Astrocyte of the cerebellum (primary cell): Measurements from ENCODE around the gene CXCL17.

ENCODE experiments used
- DNase-seq: peaks from one replicate; pipeline ENCODE4 v3.0.0-alpha.2; 2011; ENCODE audit warnings: low read depth
- H3K4me3 ChIP-seq: 2 replicates; pipeline ENCODE4 v1.5.1; 2011; ENCODE audit warnings: mild to moderate bottlenecking, low read depth, low read length, moderate library complexity
- CTCF ChIP-seq: IDR thresholded peaks from 2 replicates; pipeline ENCODE4 v1.5.1; 2012; ENCODE audit warnings: low read length, low read depth, moderate library complexity, mild to moderate bottlenecking; ENCODE audit errors: missing control alignments
- in situ Hi-C: cut with HindIII; loops from 2 replicates; pipeline ENCODE4 v1.10.0; 2017; ENCODE audit warnings: low sequenced_read_pairs

CXCL17 gene

GRCh38 chr19:42479736-42480135, 37.0 kb upstream of the CXCL17 start:
- in situ Hi-C loops, result no loop called here
- TF ChIP-seq CTCF, result no peak
- no peak for DNase-seq
- H3K4me3 ChIP-seq, result no peak overlapping the region

GRCh38 chr19:42478765-42479311, 36.1 kb upstream of the CXCL17 start:
- no peak for DNase-seq
- in situ Hi-C loops, result no loop called here
- H3K4me3 ChIP-seq, result no peak overlapping the region
- TF ChIP-seq CTCF, result no peak

GRCh38 chr19:42477933-42478332, 35.2 kb upstream of the CXCL17 start:
- DNase-seq, result no peak
- no peak for TF ChIP-seq CTCF
- no peak overlapping the region for H3K4me3 ChIP-seq
- in situ Hi-C loops, result no loop called here

- no peak for DNase-seq
- H3K4me3 ChIP-seq, result no peak overlapping the region
- TF ChIP-seq CTCF, result no peak
- in situ Hi-C loops, result no loop called here
Measured at GRCh38 chr19:42477117-42477516, 34.4 kb upstream of the CXCL17 start.

- H3K4me3 ChIP-seq, result no peak overlapping the region
- no peak for TF ChIP-seq CTCF
- DNase-seq, result no peak
- in situ Hi-C loops, result no loop called here
Measured at GRCh38 chr19:42475366-42475765, 32.6 kb upstream of the CXCL17 start.

GRCh38 chr19:42474743-42475142, 32.0 kb upstream of the CXCL17 start:
- in situ Hi-C loops, result no loop called here
- no peak for DNase-seq
- no peak for TF ChIP-seq CTCF

GRCh38 chr19:42473686-42474085, 30.9 kb upstream of the CXCL17 start:
- in situ Hi-C loops, result no loop called here
- TF ChIP-seq CTCF, result no peak

More at GRCh38 chr19:42474743-42475142, 32.0 kb upstream of the CXCL17 start:
- no peak overlapping the region for H3K4me3 ChIP-seq

More at GRCh38 chr19:42473686-42474085, 30.9 kb upstream of the CXCL17 start:
- no peak for DNase-seq
- H3K4me3 ChIP-seq, result no peak overlapping the region
